ENCODE data around the gene HDAC9.

HDAC9 gene

DNA sequence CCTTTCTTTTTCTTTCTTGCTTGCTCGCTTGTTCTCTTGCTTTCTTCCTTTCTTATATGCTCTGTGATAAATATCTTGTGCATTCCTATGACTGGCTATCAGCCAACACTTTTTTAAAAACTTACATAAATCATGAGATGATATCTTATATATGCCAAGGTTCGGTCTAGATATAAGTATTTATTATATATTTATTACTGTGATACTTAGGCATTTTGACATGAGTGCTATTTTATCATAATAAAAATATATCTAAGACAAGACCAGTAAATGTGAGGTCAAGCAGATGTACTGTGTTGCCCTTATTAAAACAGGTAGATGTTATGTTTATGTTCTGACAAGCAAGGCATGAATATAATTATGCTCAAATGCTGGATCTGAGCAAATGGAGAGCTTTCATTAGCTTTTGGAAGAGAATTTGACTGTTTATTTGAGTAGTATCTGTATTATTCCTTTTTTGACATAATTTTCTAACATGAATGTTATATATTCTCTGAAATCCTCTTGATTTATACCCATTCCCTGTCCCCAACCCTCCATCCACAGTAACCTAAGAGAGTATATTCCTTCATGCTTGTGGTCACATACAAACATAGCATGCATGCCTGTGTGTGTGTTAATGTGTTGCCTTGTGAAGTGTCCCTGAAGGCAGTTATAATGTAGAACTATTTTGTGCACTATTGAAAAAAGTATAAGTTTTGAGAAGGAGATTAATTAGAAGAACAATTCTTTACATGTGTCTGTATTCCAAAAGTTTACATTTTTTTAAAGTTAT is 158.0 kb downstream of the HDAC9 start:
- Histone ChIP-seq H2AFZ (ENCODE audit: low read depth, low read length, severe bottlenecking) (no peak overlapping the region), H3K79me2 (ENCODE audit: insufficient read depth, low read length) (no peaks in the 10 kb centered on the region), H3K36me3 (ENCODE audit: low read length) (no peaks in the 10 kb centered on the region), H3K4me2 (ENCODE audit: low read depth, low read length, poor library complexity, severe bottlenecking) (no peak overlapping the region), H3K9me2 (replicated peaks; ENCODE audit: insufficient read depth, low read length) (no peaks in the 10 kb centered on the region), H3K4me3 (ENCODE audit: insufficient read depth, low read length, poor library complexity, severe bottlenecking) (no peak overlapping the region), H3K9ac (ENCODE audit: low read length) (no peak overlapping the region), H3K9me3 (ENCODE audit: insufficient read depth, low read length) (no peaks in the 10 kb centered on the region), H4K20me1 (ENCODE audit: low read depth, low read length) (no peaks in the 10 kb centered on the region), H3K27ac (ENCODE audit: low read depth, low read length) (no peak overlapping the region), H3F3A (ENCODE audit: insufficient read depth) (no peaks in the 10 kb centered on the region), H3K27me3 (ENCODE audit: low read length) (no peaks in the 10 kb centered on the region)
- TF ChIP-seq EZH2phosphoT487 (conservative IDR thresholded peaks at IDR 0.05; ENCODE audit: low read length) = no peak
- TF ChIP-seq, protein P1, sequence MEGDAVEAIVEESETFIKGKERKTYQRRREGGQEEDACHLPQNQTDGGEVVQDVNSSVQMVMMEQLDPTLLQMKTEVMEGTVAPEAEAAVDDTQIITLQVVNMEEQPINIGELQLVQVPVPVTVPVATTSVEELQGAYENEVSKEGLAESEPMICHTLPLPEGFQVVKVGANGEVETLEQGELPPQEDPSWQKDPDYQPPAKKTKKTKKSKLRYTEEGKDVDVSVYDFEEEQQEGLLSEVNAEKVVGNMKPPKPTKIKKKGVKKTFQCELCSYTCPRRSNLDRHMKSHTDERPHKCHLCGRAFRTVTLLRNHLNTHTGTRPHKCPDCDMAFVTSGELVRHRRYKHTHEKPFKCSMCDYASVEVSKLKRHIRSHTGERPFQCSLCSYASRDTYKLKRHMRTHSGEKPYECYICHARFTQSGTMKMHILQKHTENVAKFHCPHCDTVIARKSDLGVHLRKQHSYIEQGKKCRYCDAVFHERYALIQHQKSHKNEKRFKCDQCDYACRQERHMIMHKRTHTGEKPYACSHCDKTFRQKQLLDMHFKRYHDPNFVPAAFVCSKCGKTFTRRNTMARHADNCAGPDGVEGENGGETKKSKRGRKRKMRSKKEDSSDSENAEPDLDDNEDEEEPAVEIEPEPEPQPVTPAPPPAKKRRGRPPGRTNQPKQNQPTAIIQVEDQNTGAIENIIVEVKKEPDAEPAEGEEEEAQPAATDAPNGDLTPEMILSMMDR (IDR thresholded peaks at IDR 0.05; ENCODE audit: insufficient read depth, low read length, poor library complexity, severe bottlenecking) = no peak

DNA sequence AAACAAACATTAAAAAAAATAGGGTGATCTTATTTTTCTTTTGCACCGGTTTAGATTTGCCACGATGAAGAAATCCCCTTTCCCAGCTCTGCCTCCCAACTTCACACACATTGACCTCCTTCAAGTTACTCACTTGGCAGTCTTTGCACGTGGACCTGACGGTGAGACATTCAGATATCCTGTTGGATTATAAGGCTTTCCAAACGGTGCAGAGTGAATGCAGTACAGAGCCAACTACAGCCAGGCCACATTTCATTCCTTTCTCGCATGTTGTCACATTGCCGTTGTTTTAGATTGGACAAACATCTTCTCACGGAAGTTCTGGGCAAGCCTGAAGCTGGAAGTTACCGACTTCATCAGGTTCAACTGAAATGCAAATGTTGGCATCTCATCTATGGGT is 159.2 kb downstream of the HDAC9 start:
- Histone ChIP-seq H3F3A (ENCODE audit: insufficient read depth) (no peaks in the 10 kb centered on the region), H3K4me2 (ENCODE audit: low read depth, low read length, poor library complexity, severe bottlenecking) (no peak overlapping the region), H3K27me3 (ENCODE audit: low read length) (no peaks in the 10 kb centered on the region), H3K9me2 (replicated peaks; ENCODE audit: insufficient read depth, low read length) (no peaks in the 10 kb centered on the region), H3K27ac (ENCODE audit: low read depth, low read length) (no peak overlapping the region), H3K79me2 (ENCODE audit: insufficient read depth, low read length) (no peaks in the 10 kb centered on the region), H3K36me3 (ENCODE audit: low read length) (no peaks in the 10 kb centered on the region), H3K9me3 (ENCODE audit: insufficient read depth, low read length) (no peaks in the 10 kb centered on the region), H2AFZ (ENCODE audit: low read depth, low read length, severe bottlenecking) (no peak overlapping the region), H4K20me1 (ENCODE audit: low read depth, low read length) (no peaks in the 10 kb centered on the region), H3K9ac (ENCODE audit: low read length) (no peak overlapping the region), H3K4me3 (ENCODE audit: insufficient read depth, low read length, poor library complexity, severe bottlenecking) (no peak overlapping the region)
- TF ChIP-seq, protein P1 (IDR thresholded peaks at IDR 0.05; ENCODE audit: insufficient read depth, low read length, poor library complexity, severe bottlenecking) = no peak
- TF ChIP-seq EZH2phosphoT487 (conservative IDR thresholded peaks at IDR 0.05; ENCODE audit: low read length) = no peak

DNA sequence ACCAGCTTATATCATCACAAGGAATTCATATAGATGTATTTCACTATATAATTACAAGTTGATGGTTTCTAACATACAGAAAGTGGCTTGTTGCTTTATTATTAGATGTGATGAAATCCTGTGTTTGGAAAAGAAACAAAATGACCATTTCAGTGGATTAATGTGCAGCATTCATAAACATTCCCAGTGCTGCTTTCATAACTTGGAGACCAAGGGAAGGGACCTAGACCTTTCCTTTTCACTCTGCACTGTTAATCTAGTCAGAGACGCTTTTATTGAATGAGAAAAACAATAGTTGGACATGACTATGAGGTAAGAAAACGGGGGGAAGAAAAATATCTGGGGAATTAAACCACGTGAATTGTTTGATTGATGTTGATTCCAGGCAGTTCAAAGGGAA is 160.0 kb downstream of the HDAC9 start:
- no peak for TF ChIP-seq EZH2phosphoT487 (conservative IDR thresholded peaks at IDR 0.05; ENCODE audit: low read length)
- TF ChIP-seq, protein P1 (IDR thresholded peaks at IDR 0.05; ENCODE audit: insufficient read depth, low read length, poor library complexity, severe bottlenecking) = no peak
- Histone ChIP-seq H3K9me2 (replicated peaks; ENCODE audit: insufficient read depth, low read length) (no peaks in the 10 kb centered on the region), H3K9me3 (ENCODE audit: insufficient read depth, low read length) (no peaks in the 10 kb centered on the region), H4K20me1 (ENCODE audit: low read depth, low read length) (no peaks in the 10 kb centered on the region), H3K9ac (ENCODE audit: low read length) (no peak overlapping the region), H3K36me3 (ENCODE audit: low read length) (no peaks in the 10 kb centered on the region), H3K27me3 (ENCODE audit: low read length) (no peaks in the 10 kb centered on the region), H3K27ac (ENCODE audit: low read depth, low read length) (no peak overlapping the region), H3F3A (ENCODE audit: insufficient read depth) (no peaks in the 10 kb centered on the region), H3K4me3 (ENCODE audit: insufficient read depth, low read length, poor library complexity, severe bottlenecking) (no peak overlapping the region), H2AFZ (ENCODE audit: low read depth, low read length, severe bottlenecking) (no peak overlapping the region), H3K79me2 (ENCODE audit: insufficient read depth, low read length) (no peaks in the 10 kb centered on the region), H3K4me2 (ENCODE audit: low read depth, low read length, poor library complexity, severe bottlenecking) (no peak overlapping the region)
